Pons (tissue), 1 donor: ENCODE measurements around the gene SAFB2.

ENCODE experiments used
- DNase-seq: peaks from one replicate; pipeline ENCODE4 v3.0.0-alpha.2; 2016; ENCODE audit warnings: low spot score

The SAFB2 gene

GRCh38 chr19:5542665-5543064 lies 79.9 kb downstream of the SAFB2 start:
- no peak for DNase-seq

DNA sequence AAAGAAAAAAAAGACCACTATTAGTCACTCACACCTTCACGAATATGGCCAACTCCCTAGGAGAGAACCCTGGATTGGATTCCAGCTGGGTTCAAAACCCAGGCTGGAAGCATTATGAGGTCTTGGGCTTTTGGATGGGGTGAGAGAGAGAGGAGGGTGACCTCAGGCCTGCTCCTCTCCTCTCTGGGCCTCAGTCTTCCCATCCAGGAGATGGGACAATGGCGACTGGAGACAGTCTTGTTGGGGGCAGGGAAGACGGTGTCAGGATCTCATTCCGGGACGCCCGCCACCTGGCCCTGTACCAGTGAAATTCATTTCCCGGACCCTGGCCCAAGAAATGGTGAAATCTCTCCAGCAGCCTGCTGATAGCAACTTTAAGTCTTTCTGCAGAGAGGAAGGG lies 81.1 kb downstream of the SAFB2 start:
- no peak for DNase-seq

DNA sequence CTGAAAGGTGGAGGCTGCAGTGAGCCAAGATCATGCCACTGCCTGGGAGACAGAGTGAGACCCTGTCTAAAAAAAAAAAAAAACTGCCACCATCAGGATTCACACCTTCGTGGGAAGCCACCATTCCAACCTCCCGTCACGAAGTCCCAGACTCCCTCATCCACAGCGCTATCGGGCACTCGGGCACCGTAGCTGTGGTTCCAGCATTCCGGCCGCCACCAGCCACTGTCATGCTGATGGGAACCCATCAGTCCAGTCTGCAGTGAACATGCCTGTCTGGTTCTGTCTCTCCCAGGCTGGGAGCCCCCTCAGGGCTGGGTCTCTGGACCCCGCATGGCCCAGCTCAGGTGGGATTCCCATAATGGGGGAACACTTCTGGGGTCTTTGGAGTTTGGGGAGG lies 82.4 kb downstream of the SAFB2 start:
- no peak for DNase-seq

DNA sequence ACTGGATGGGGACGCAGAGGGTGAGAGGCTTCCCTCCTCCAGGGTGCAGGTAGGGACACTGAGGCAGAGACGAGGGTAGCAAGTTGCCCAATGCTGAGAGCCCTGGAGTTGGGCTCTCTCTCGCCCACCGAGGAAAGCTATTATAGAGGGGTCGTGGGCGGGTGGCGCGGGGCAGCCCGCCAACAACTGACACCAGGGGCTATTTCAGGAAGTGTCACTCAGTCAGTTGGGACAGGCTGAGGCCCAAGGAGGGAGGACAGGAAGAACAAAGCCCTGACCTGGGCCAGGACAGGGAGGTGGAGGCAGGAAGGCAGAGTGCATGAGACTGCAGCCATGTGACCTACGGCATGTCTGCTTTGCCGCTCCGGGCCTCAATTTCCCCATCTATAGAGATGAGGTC lies 84.7 kb downstream of the SAFB2 start:
- DNase-seq = no peak
